Central memory CD4-positive, alpha-beta T cell (primary cell): Measurements from ENCODE around the gene MSMB.
"Not testable (repeated sequence)": the region's sequence is repeated elsewhere in the genome, so short reads cannot be mapped to it uniquely, and the experiment has no call there.

Experiments
- DNase-seq: peaks from one replicate; pipeline ENCODE4 v3.0.0; 2022

Gene MSMB

DNA sequence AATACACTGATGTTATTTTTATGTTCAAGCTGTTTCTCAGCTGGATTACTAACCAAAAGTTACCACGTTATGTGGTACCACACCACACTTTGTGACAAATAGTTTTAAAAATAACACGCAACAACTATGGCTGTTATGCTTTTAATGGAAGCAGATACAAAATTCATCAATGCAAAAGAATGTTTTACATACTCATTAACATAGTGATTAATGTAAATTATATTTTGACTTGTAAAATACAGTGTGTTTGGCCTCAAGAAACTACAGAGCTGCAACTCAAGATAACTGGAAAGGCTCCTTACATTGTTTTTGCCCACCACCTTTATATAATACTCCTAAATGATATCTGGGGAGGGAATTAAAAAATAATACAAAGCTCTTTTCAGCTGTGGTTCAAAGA lies 41.1 kb downstream of the MSMB start:
- DNase-seq: no peak

DNA sequence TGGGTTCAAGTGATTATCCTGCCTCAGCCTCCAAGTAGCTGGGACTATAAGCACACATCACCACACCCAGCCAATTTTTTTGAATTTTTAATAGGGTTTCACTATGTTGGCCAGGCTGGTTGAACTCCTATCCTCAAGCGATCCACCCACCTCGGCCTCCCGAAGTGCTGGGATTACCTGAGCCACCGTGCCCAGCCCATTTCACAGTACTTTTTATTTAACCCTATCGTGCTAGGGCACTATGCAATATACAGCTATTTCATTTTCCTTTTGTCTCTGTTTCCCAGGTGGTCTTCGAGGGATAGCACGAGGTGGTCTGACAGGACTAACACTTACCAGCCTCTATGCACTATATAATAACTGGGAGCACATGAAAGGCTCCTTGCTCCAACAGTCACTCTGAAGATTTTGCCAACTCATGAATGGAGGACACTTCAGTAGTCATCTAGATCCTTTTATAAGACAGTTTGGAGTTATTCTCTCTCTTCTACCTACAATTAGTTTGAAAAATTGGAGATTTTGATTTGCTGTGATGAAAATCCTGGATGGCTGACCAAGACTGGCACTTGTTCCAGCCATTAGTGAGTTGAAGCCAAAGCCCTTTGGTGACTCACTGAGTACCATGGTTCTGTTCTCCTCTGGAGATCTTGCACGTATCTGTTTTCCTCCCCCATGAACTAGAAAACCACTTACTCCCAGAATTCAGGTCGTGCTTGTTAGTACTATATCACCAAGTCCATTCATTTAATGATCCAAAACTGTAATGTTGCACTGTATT lies 43.0 kb downstream of the MSMB start:
- no peak for DNase-seq

DNA sequence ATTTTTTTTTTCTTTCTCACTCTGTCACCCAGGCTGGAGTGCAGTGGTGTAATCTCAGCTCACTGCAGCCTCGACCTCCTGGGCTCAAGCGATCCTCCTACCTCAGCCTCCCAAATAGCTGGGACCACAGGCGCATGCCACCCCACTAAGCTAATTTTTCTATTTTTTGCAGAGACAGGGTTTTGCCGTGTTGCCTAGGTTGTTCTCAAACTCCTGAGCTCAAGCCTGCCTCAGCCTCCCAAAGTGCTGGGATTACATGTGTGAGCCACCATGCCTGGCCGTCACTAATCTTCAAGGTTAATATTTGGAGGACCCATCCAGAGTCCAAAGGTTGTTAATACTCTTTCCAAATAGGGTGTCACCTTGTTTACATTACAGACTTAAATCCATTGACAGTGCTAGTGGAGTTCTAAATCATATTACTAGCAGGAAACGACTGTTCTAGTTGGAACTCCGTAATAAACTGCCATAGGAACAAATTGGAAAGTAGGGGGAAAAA lies 43.8 kb downstream of the MSMB start:
- DNase-seq: not testable (repeated sequence)

DNA sequence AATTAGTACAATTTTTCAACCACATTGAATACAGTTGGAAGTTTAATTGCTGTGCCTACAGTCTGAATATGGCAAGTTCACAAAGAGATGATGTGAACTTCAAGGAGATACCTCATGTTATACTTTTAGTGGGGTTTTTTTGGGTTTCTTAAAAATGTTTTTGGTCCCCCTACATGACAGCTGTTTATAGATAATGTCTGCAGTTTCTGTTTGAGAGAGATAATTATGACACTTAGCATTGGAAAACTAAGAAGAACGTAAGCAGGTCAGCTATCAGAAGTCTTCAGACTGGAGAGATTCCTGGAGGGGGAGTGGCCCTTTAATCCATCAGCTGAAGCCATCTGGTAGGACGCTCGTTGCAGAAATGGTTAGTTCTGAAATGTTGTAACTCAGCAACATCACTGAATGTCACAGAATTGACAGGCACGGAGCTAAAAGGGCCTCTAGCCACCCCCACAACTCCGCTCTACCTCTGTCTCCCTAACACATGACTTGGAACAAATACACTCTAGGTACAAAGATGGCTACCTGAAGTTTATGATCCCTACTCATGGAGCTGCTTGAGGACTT lies 44.8 kb downstream of the MSMB start:
- no peak for DNase-seq

DNA sequence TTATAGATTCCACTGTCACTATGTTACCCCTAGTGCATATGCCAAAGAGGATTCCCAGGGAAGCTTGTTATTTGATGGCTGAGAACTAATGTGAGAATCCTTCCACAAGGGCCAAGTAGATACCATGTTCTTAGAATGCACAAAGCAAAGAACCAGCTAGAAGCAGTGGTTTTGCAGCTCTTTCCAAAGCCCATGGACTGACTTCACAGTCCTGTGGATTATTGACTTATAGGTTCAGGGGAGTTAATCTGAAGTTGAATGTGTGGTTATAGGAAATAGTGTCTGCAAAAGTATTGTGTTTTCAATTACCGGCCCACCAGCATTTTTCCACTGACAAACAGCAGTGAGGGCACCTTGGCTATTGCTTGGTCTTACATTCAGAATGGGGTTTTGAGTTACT lies 45.5 kb downstream of the MSMB start:
- DNase-seq: no peak

DNA sequence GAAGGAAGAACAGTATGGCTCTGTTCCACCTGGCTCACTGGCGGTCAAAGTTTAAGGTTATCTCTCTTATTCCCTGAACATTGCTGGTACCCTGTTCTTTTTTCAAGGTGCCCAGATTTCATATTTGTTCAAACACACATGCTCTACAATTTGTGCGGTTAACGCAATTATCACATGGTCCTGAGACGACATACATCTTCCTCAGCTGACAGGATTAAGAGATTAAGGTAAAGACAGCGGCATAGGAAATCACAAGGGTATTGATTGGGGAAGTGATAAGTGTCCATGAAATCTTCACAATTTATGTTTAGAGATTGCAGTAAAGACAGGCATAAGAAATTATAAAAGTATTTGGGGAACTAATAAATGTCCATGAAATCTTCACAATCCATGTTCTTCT lies 46.1 kb downstream of the MSMB start:
- DNase-seq: not testable (repeated sequence)

DNA sequence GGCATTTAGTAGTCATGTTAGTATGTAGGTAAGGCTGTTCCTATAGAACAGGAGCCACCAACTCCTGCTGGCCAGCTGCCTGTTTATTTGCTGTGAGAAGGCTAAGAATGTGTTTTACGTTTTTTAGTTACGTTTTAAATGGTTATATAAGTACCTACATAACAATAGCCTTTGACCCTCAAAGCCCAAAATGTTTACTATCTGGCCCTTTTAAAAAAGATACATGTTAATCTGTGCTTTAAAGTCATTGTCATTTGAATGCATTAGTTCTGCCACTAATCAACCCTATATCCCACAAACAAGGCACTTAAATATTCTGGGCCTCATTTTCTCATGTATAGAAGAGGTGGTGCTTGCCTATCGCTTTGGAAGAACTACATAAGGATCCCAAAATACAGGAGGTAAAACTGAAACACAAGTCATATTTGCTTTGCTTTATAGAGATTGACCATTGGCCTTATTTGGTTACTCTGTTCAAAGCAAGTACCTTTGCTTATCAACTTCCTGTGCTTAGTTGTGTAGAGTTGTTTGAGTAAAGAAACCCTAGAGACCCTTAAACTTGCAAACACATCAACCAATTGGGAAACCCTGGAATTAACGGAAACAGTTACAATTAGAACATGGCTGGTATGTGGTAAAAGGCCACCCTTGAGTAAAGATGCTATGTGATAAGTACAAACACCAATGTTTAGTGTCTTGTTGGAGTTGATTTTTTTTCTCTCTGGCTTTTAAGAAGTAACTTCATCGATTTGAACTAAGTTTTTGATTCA lies 47.9 kb downstream of the MSMB start:
- no peak for DNase-seq

DNA sequence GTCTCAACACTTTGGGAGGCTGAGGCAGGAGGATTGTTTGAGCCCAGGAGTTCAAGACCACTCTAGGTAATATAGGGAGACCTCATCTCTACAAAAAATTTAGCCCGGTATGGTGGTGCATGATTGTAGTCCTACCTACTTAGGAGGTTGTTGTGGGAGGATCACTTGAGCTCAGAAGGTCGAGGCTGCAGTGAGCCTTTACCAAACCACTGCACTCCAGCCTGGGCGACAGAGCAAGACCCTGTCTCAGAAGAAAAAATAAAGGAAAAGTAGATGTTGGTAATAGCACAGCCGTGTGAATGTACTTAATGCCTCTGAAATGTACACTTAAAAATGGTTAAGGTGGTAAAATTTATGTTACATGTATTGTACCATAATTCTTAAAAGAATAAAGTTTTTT lies 48.5 kb downstream of the MSMB start:
- DNase-seq: no peak

DNA sequence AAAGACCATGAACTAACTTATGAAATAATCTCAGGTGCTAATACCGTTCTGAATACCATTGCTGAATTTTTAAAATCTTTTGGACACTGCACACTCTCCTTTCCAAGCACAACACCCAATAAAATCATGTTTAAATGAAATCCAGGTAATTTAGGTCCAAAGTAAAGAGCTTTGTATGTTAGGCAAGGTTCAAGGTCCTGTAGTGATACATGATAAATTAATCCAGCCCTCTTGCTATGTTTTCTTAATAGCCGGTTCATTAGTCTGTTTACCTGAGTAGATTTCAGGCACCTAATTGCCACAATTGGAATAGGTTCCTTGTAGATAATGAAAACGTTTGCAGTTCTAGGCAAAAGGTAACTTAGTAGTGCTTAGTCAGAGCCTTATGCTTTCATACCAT lies 60.5 kb downstream of the MSMB start:
- DNase-seq: not testable (repeated sequence)

DNA sequence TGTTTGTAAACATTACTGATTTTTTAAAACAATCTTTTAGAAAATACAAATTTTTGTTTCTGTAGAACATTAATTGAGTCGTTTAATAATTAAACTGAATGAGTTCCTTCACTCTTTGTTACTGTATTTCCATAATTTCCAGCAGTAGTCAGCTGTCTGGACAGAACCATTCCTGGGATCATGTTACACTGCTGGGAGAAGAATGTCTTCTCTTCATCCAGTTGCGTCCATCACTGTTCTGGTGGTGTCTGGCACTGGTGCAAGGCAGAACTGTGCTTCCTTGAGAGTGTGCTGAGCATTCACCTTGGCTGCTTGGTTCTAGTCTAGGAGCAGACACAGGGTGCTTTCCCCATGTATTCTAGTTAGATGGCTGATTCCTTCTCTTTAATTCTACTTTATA lies 61.6 kb downstream of the MSMB start:
- not testable (repeated sequence) for DNase-seq

DNA sequence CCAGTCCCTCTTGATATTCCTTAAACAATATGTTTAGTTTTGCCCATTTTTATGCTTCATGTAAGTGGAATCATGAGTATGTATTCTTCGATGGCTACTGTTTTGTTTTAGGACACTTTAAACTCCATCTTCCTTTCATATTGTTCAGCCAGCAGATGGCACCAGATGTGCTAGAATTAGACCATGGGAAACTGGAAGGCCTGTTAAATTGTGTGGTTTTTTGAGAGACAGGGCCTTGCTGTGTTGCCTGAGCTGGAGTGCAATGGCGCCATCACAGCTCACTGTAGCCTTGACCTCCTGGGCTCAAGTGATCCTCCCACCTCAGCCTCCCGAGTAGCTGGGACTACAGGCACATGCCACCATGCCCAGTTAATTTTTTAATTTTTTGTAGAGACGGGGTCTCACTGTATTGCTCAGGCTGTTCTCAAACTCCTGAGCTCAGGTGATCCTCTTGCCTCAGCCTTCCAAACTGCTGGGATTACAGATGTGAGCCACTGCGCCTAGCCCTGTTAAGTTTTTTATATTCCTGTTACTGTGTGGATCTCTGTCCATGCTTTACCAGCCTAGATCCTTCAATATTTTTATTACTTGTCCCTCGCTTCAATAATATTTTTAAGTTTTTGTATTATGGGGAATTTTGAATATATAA lies 62.4 kb downstream of the MSMB start:
- DNase-seq: peak; percentile 42
